ENCODE results near the gene PPP1R16B.

DNA sequence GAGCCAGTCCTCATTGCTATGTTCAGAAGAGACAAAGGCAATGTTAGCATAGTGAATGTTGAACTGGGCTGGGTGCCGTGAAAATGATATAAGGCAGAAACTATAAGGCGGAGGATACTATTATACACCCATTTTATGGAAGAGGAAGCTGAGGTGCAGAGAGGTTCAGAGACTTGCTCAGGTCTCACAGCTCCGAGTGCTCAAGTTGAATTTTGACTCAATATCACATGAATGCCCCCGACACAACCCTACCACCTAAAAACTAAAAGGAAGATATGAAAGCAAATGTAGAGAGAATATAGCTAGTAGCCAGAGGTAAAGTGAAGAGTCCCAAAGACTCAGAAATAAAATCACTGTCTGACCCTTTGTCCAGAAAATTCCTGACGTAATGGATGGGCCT lies 56.7 kb downstream of the PPP1R16B start:
- TF ChIP-seq, protein P1, sequence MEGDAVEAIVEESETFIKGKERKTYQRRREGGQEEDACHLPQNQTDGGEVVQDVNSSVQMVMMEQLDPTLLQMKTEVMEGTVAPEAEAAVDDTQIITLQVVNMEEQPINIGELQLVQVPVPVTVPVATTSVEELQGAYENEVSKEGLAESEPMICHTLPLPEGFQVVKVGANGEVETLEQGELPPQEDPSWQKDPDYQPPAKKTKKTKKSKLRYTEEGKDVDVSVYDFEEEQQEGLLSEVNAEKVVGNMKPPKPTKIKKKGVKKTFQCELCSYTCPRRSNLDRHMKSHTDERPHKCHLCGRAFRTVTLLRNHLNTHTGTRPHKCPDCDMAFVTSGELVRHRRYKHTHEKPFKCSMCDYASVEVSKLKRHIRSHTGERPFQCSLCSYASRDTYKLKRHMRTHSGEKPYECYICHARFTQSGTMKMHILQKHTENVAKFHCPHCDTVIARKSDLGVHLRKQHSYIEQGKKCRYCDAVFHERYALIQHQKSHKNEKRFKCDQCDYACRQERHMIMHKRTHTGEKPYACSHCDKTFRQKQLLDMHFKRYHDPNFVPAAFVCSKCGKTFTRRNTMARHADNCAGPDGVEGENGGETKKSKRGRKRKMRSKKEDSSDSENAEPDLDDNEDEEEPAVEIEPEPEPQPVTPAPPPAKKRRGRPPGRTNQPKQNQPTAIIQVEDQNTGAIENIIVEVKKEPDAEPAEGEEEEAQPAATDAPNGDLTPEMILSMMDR (IDR thresholded peaks at IDR 0.05): no peak
- TF ChIP-seq POLR2A (IDR thresholded peaks at IDR 0.05): no peak

Data from transverse colon (tissue), 3 donors.